Measurements from ENCODE around the gene TSPEAR.

Gene TSPEAR

DNA sequence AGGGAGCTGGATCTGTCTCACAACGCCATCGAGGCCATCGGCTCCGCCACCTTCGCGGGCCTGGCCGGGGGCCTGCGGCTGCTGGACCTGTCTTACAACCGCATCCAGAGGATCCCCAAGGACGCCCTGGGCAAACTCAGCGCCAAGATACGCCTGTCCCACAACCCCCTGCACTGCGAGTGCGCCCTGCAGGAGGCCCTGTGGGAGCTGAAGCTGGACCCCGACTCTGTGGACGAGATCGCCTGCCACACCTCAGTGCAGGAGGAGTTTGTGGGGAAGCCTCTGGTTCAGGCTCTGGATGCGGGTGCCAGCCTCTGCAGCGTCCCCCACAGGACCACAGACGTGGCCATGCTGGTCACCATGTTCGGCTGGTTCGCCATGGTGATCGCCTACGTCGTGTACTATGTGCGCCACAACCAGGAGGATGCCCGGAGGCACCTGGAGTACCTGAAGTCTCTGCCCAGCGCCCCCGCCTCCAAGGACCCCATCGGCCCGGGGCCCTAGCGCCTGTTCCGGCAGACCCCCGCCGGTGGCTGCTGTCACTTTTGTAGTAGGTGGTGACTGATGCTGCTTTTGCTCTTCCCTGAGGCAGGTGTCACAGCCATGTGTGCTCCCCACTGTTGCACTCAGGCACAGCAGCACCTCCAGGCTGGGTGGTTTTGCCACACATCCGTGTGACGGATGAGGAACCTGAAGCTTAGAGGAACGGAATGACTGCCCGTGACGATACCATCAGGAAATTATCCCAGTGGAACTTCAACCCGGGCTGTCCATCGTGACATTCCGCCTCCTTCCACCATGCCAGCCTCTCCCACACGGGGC lies 254.2 kb downstream of the TSPEAR start:
- H3K4me2 ChIP-seq (ENCODE audit: low read length): no peak overlapping the region
- TF ChIP-seq, protein P1, sequence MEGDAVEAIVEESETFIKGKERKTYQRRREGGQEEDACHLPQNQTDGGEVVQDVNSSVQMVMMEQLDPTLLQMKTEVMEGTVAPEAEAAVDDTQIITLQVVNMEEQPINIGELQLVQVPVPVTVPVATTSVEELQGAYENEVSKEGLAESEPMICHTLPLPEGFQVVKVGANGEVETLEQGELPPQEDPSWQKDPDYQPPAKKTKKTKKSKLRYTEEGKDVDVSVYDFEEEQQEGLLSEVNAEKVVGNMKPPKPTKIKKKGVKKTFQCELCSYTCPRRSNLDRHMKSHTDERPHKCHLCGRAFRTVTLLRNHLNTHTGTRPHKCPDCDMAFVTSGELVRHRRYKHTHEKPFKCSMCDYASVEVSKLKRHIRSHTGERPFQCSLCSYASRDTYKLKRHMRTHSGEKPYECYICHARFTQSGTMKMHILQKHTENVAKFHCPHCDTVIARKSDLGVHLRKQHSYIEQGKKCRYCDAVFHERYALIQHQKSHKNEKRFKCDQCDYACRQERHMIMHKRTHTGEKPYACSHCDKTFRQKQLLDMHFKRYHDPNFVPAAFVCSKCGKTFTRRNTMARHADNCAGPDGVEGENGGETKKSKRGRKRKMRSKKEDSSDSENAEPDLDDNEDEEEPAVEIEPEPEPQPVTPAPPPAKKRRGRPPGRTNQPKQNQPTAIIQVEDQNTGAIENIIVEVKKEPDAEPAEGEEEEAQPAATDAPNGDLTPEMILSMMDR (IDR thresholded peaks at IDR 0.05; ENCODE audit: low read depth, low read length, poor library complexity, severe bottlenecking): no peak
- H3F3A ChIP-seq (ENCODE audit: control insufficient read depth, insufficient read depth): no peaks in the 10 kb centered on the region
- H3K79me2 ChIP-seq (ENCODE audit: control insufficient read depth, low read length): no peaks in the 10 kb centered on the region
- H3K9me2 ChIP-seq (replicated peaks; ENCODE audit: control insufficient read depth, low read length): no peaks in the 10 kb centered on the region
- no peaks in the 10 kb centered on the region for H3K27me3 ChIP-seq (ENCODE audit: control insufficient read depth, low read length)
- H3K4me1 ChIP-seq (ENCODE audit: control insufficient read depth, low read length): no peaks in the 10 kb centered on the region
- H4K20me1 ChIP-seq (ENCODE audit: control insufficient read depth, insufficient read depth, low read depth, low read length): no peaks in the 10 kb centered on the region
- H3K4me3 ChIP-seq (ENCODE audit: low read length): no peak overlapping the region
- peaks cover 4% of the 10 kb centered on the region; the same call in 1 of the 2 replicates for H3K9me3 ChIP-seq (ENCODE audit: control insufficient read depth, insufficient read depth, low read length)
- H3K27ac ChIP-seq (ENCODE audit: low read depth, low read length): no peak overlapping the region
- no peaks in the 10 kb centered on the region for H3K36me3 ChIP-seq (ENCODE audit: control insufficient read depth, low read length)

DNA sequence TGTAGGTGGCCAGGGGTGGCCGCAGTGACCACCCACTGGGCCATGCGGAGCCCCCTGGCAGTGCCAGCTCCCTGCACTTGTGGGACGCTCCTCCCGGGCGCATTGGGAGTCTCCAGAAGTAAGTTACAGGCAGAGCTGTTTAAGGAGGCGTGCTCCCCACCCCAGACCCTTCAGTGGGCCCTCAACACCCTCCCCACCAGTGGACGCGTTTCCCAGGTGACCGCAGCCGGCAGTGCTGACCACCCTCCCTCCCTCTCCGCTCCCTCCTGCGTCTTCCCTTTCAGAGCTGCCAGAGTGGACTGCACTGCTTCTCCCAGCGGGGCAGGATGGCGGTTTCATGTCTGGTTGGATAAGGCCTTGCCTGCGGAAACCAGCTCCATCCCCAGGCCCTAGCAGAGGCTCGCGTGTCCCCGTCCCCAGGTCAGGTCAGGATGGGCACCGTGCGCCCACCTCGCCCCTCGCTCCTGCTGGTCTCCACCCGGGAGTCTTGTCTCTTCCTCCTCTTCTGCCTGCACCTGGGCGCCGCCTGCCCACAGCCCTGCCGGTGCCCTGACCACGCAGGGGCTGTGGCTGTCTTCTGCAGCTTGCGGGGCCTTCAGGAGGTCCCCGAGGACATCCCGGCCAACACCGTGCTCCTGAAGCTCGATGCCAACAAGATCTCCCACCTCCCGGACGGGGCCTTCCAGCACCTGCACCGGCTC lies 255.0 kb downstream of the TSPEAR start:
- H3K27ac ChIP-seq (ENCODE audit: low read depth, low read length): no peak overlapping the region
- TF ChIP-seq, protein P1 (IDR thresholded peaks at IDR 0.05; ENCODE audit: low read depth, low read length, poor library complexity, severe bottlenecking): no peak
- H3K36me3 ChIP-seq (ENCODE audit: control insufficient read depth, low read length): no peaks in the 10 kb centered on the region
- no peaks in the 10 kb centered on the region for H3K9me2 ChIP-seq (replicated peaks; ENCODE audit: control insufficient read depth, low read length)
- no peaks in the 10 kb centered on the region for H3K4me1 ChIP-seq (ENCODE audit: control insufficient read depth, low read length)
- no peaks in the 10 kb centered on the region for H3K79me2 ChIP-seq (ENCODE audit: control insufficient read depth, low read length)
- no peak overlapping the region for H3K4me2 ChIP-seq (ENCODE audit: low read length)
- H3K27me3 ChIP-seq (ENCODE audit: control insufficient read depth, low read length): no peaks in the 10 kb centered on the region
- no peaks in the 10 kb centered on the region for H3F3A ChIP-seq (ENCODE audit: control insufficient read depth, insufficient read depth)
- H3K4me3 ChIP-seq (ENCODE audit: low read length): no peak overlapping the region
- no peaks in the 10 kb centered on the region for H4K20me1 ChIP-seq (ENCODE audit: control insufficient read depth, insufficient read depth, low read depth, low read length)
- H3K9me3 ChIP-seq (ENCODE audit: control insufficient read depth, insufficient read depth, low read length): peaks cover 4% of the 10 kb centered on the region; the same call in 1 of the 2 replicates

DNA sequence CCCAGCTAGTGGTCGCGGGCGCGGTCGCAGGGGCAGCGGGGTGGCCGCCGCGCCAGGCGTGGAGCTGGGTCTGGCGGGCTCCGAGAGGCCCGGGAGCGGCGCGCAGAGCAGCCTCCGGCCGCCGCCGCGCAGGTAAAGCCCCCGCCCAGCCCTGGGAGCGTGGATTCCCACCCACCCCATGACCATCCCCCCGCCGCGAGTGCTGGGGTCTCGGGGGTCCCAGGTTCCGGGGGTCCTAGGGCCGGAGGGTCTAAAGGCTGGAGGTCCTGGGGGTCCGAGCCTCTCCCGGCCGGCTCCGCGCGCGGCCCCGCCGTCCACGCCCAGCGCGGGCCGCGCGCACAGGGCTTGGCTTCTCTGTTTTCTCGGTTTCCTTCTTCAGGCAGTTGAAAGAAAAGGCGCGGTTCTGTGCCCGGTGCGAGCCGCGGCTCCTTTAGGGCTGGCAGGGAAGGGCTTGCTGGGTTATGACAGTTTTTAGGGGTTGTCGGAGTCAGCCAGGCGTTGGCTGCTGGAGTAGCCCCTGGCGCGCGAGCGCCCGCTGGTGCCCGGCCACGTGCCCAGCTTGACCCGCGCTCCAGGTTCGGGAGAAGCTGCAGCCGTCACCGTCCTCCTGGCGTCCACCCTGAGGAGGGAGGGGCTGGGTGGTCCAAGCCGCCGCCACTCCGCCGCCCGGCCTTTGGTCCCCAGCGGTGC lies 255.7 kb downstream of the TSPEAR start:
- H3K36me3 ChIP-seq (ENCODE audit: control insufficient read depth, low read length): no peaks in the 10 kb centered on the region
- no peaks in the 10 kb centered on the region for H3K9me2 ChIP-seq (replicated peaks; ENCODE audit: control insufficient read depth, low read length)
- TF ChIP-seq, protein P1 (IDR thresholded peaks at IDR 0.05; ENCODE audit: low read depth, low read length, poor library complexity, severe bottlenecking): no peak
- no peak for TF ChIP-seq EZH2phosphoT487 (IDR thresholded peaks at IDR 0.05; ENCODE audit: borderline replicate concordance, low read length)
- no peak overlapping the region for H3K4me3 ChIP-seq (ENCODE audit: low read length)
- no peaks in the 10 kb centered on the region for H3K27me3 ChIP-seq (ENCODE audit: control insufficient read depth, low read length)
- peaks cover 4% of the 10 kb centered on the region; the same call in 1 of the 2 replicates for H3K9me3 ChIP-seq (ENCODE audit: control insufficient read depth, insufficient read depth, low read length)
- H3F3A ChIP-seq (ENCODE audit: control insufficient read depth, insufficient read depth): no peaks in the 10 kb centered on the region
- H4K20me1 ChIP-seq (ENCODE audit: control insufficient read depth, insufficient read depth, low read depth, low read length): no peaks in the 10 kb centered on the region
- no peak overlapping the region for H3K27ac ChIP-seq (ENCODE audit: low read depth, low read length)
- H3K79me2 ChIP-seq (ENCODE audit: control insufficient read depth, low read length): no peaks in the 10 kb centered on the region
- no peaks in the 10 kb centered on the region for H3K4me1 ChIP-seq (ENCODE audit: control insufficient read depth, low read length)
- H3K4me2 ChIP-seq (ENCODE audit: low read length): no peak overlapping the region

Data from DOHH2 (cell line).